ENCODE data around the gene PMFBP1.

DNA sequence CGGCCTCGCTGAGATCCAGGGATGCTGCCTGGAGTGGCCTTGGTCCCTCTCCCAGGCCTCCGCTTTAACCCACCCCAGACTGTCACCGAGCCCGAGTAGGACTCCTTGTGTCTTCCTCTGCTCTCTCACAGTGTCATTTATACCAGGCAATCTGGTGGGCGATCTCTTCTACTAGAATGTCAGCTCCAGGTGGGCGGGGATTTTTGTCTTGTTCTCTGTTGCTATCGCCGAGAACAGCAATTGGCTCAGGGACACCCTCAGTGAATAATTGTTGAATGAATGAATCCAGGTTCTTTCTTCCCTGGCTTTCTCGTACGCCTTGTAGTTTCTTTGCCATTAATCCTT, 77.7 kb downstream of the PMFBP1 start:
- TF ChIP-seq SUZ12 (IDR thresholded peaks at IDR 0.05) (no peak), FOXA1 (IDR thresholded peaks at IDR 0.05) (no peak), FOXM1 (IDR thresholded peaks at IDR 0.05; ENCODE audit: borderline replicate concordance) (no peak), ELF4 (IDR thresholded peaks at IDR 0.05) (no peak), BHLHE40 (IDR thresholded peaks at IDR 0.05; ENCODE audit: borderline replicate concordance) (no peak), FOXK2 (IDR thresholded peaks at IDR 0.05) (no peak), ARNT (IDR thresholded peaks at IDR 0.05) (no peak)
